Keratinocyte (primary cell): ENCODE results near the gene PIGS. TPM values are rescaled to one million over a fixed set of nuclear protein-coding genes. Genes with fewer than 3 reads are reported as not detected.

Experiments used
- DNase-seq: peaks from one replicate; pipeline ENCODE4 v3.0.0-alpha.2; 2011; ENCODE audit warnings: low read depth, missing footprints, low spot score
- FAIRE-seq: peaks from 2 replicates; lab custom pipeline; 2011; peaks lifted over from hg19 to GRCh38; lab: Jason Lieb, UNC
- H2AFZ ChIP-seq: 2 replicates; pipeline ENCODE4 v1.6.0; 2012; ENCODE audit warnings: low read length, control low read depth, inconsistent platforms; ENCODE audit not compliant: control insufficient read depth
- H3K27ac ChIP-seq: 2 replicates; pipeline ENCODE4 v1.5.1; 2011; ENCODE audit warnings: low read length; ENCODE audit not compliant: control insufficient read depth, insufficient read depth
- H3K27me3 ChIP-seq: 3 replicates; pipeline ENCODE4 v1.6.0; 2011; ENCODE audit warnings: low read length; ENCODE audit not compliant: control insufficient read depth, insufficient read depth; ENCODE audit errors: extremely low read depth
- H3K36me3 ChIP-seq, 2 experiments: 2 replicates in 1 of 2; 3 replicates in 1 of 2; pipeline ENCODE4 v1.5.1; 2011; ENCODE audit warnings: low read length in 2 of 2, mild to moderate bottlenecking in 1 of 2; ENCODE audit not compliant: control insufficient read depth in 2 of 2, insufficient read depth in 2 of 2; ENCODE audit errors: extremely low read depth in 1 of 2
- H3K4me1 ChIP-seq: 3 replicates; pipeline ENCODE4 v1.5.1; 2011; ENCODE audit warnings: low read length; ENCODE audit not compliant: control insufficient read depth, insufficient read depth; ENCODE audit errors: extremely low read depth
- H3K4me2 ChIP-seq: 3 replicates; pipeline ENCODE4 v1.6.0; 2011; ENCODE audit warnings: low read depth, low read length; ENCODE audit not compliant: control insufficient read depth, insufficient read depth; ENCODE audit errors: extremely low read depth
- H3K4me3 ChIP-seq, 3 experiments: fragments of 200-600 bp in 1 of 3; sonication (generic) in 1 of 3; 2 replicates in 2 of 3; 3 replicates in 1 of 3; pipeline ENCODE4 v1.5.1; 2011 to 2016; ENCODE audit warnings: low read length in 3 of 3, mild to moderate bottlenecking in 3 of 3, control low read depth in 2 of 3, inconsistent platforms in 1 of 3, low read depth in 1 of 3, mixed read lengths in 1 of 3, mixed run types in 1 of 3, moderate library complexity in 1 of 3; ENCODE audit not compliant: control insufficient read depth in 2 of 3, insufficient read depth in 2 of 3; ENCODE audit errors: extremely low read depth in 1 of 3
- H3K79me2 ChIP-seq: 2 replicates; pipeline ENCODE4 v1.6.0; 2012; ENCODE audit warnings: low read length; ENCODE audit not compliant: control insufficient read depth, insufficient read depth
- H3K9ac ChIP-seq: 3 replicates; pipeline ENCODE4 v1.6.0; 2011; ENCODE audit warnings: low read length; ENCODE audit not compliant: control insufficient read depth, insufficient read depth; ENCODE audit errors: extremely low read depth
- H3K9me1 ChIP-seq: 3 replicates; pipeline ENCODE4 v1.6.0; 2011; ENCODE audit warnings: low read length; ENCODE audit not compliant: control insufficient read depth, insufficient read depth; ENCODE audit errors: extremely low read depth
- H3K9me3 ChIP-seq: 2 replicates; pipeline ENCODE4 v1.5.1; 2012; ENCODE audit warnings: low read depth, low read length; ENCODE audit not compliant: control insufficient read depth
- H4K20me1 ChIP-seq: 3 replicates; pipeline ENCODE4 v1.6.0; 2011; ENCODE audit warnings: low read length; ENCODE audit not compliant: control insufficient read depth, insufficient read depth; ENCODE audit errors: extremely low read depth
- EZH2 ChIP-seq: IDR thresholded peaks from one replicate; pipeline ENCODE4 v1.6.1; 2012; ENCODE audit warnings: inconsistent platforms, mild to moderate bottlenecking, low read length, moderate library complexity
- dilution Hi-C: fragments of 300-500 bp; cut with MboI; formaldehyde crosslinking; loops from one replicate; pipeline ENCODE4 v1.7.0; 2020; ENCODE audit warnings: low sequenced_read_pairs; ENCODE audit not compliant: extremely low pct_ligation_motif_present
- polyA plus RNA-seq, 5 experiments: library from polyadenylated mRNA; depleted of rRNA in 3 of 5; stranded (reverse) in 3 of 5; stranded (forward) in 1 of 5; unstranded in 1 of 5; fragments of >200 nt; gene quantifications; 1 replicate in 1 of 5; 2 replicates in 3 of 5; 3 replicates in 1 of 5; pipeline versions ENCODE4 v1.2.1 to v1.2.3, GENCODE V29; 2011 to 2012; ENCODE audit warnings: missing spikeins in 2 of 5, low read depth in 1 of 5, low replicate concordance in 1 of 5
- TF ChIP-seq, protein P1 (sequence below), 3 experiments: IDR thresholded peaks in 1 of 3; conservative IDR thresholded peaks in 1 of 3; optimal IDR thresholded peaks in 1 of 3; 2 replicates in 2 of 3; 3 replicates in 1 of 3; pipeline versions ENCODE3 to v1.5.1; 2011; ENCODE audit warnings: low read length in 3 of 3, mild to moderate bottlenecking in 3 of 3, moderate library complexity in 2 of 3, control low read depth in 1 of 3, inconsistent platforms in 1 of 3; ENCODE audit not compliant: insufficient read depth in 2 of 3; ENCODE audit errors: extremely low read depth in 1 of 3

Gene PIGS
- polyA plus RNA-seq, 1 donor (not counting 4 experiments of a cell fraction or from before 2014, with no cell fraction given) = 33.6 TPM

DNA sequence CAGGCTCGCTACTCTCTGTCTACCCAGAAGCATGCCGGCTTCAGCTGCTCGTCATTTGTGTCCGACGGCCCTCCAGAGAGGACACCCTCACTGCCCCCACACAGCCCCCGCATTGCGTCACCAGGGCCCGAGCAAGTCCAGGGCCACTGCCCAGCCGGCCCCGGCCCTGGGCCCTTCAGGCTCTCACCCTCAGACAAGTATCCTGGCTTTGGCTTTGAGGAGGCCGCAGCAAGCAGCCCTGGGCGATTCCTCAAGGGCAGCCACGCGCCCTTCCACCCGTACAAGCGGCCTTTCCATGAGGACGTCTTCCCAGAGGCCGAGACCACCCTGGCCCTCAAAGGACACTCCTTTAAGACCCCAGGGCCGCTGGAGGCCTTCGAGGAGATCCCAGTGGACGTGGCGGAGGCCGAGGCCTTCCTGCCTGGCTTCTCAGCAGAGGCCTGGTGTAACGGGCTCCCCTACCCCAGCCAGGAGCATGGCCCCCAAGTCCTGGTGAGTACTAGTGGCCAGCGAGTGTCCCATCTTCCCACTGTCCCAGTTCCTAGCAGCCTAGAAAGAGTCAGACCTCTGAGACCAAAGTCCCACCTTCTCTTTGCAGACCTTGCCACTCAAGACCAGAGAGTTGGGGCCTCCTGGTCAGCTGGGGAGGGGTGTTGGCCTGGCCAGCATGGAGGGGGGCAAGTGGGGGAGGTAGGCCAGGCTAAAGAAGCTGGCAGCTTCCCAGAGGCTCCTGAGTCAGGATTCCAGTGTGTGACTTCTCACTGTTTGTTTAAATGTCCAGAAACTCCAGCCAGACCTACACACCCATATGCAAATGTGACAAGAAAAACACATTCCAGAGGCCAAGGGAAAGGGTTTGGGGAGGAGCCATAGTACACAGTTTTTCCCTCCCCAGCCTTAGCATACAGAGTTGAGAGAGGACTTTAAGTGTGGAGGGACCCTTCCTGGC lies 46.6 kb downstream of the PIGS start:
- Histone ChIP-seq H3K4me2 (no peak overlapping the region), H3K27me3 (no peaks in the 10 kb centered on the region), H2AFZ (no peak overlapping the region), H3K36me3 (no peaks in the 10 kb centered on the region), H3K9ac (no peak overlapping the region), H3K79me2 (no peaks in the 10 kb centered on the region), H3K9me1 (no peaks in the 10 kb centered on the region), H3K27ac (no peak overlapping the region), H4K20me1 (peaks cover 5% of the 10 kb centered on the region), H3K4me1 (peaks cover 17% of the 10 kb centered on the region), H3K9me3 (no peaks in the 10 kb centered on the region), H3K4me3 (no peak overlapping the region)
- dilution Hi-C loops = no loop called here
- TF ChIP-seq, protein P1, sequence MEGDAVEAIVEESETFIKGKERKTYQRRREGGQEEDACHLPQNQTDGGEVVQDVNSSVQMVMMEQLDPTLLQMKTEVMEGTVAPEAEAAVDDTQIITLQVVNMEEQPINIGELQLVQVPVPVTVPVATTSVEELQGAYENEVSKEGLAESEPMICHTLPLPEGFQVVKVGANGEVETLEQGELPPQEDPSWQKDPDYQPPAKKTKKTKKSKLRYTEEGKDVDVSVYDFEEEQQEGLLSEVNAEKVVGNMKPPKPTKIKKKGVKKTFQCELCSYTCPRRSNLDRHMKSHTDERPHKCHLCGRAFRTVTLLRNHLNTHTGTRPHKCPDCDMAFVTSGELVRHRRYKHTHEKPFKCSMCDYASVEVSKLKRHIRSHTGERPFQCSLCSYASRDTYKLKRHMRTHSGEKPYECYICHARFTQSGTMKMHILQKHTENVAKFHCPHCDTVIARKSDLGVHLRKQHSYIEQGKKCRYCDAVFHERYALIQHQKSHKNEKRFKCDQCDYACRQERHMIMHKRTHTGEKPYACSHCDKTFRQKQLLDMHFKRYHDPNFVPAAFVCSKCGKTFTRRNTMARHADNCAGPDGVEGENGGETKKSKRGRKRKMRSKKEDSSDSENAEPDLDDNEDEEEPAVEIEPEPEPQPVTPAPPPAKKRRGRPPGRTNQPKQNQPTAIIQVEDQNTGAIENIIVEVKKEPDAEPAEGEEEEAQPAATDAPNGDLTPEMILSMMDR (optimal IDR thresholded peaks at IDR 0.05 in 1 of 3, IDR thresholded peaks at IDR 0.05 in 1 of 3, conservative IDR thresholded peaks at IDR 0.05 in 1 of 3; ENCODE audit: extremely low read depth in 1 of 3, insufficient read depth in 2 of 3, low read length in 3 of 3) = no peak
- TF ChIP-seq EZH2 = no peak
- FAIRE-seq (peak; percentile 32), DNase-seq (no peak)

DNA sequence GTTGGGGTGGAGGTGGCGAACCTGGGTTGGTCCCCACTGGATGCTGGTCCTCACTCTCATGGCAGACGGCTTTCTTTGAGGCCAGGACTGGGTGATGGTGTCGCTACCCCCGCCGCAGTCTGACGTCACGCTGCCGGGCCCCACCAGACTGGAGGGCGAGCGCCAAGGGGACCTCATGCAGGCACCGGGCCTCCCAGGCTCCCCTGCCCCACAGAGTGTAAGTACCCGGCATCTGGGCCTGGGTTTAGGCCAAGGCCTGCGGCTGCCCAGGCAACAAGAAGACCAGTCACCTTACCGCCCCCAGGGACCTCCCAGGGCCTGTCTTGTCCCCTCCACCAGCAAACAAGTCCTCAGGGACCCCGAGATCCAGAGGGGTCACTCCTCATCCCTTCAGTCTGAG lies 47.4 kb downstream of the PIGS start:
- H3K9me3 ChIP-seq = no peaks in the 10 kb centered on the region
- no peak overlapping the region for H2AFZ ChIP-seq
- dilution Hi-C loops = no loop called here
- H3K4me2 ChIP-seq = no peak overlapping the region
- peaks cover under 1% of the 10 kb centered on the region for H4K20me1 ChIP-seq
- H3K9me1 ChIP-seq = no peaks in the 10 kb centered on the region
- TF ChIP-seq EZH2 = no peak
- TF ChIP-seq, protein P1 (optimal IDR thresholded peaks at IDR 0.05 in 1 of 3, IDR thresholded peaks at IDR 0.05 in 1 of 3, conservative IDR thresholded peaks at IDR 0.05 in 1 of 3; ENCODE audit: extremely low read depth in 1 of 3, insufficient read depth in 2 of 3, low read length in 3 of 3) = no peak
- no peaks in the 10 kb centered on the region for H3K36me3 ChIP-seq
- peaks cover 17% of the 10 kb centered on the region for H3K4me1 ChIP-seq
- no peak overlapping the region for H3K9ac ChIP-seq
- DNase-seq (no peak), FAIRE-seq (no peak)
- H3K4me3 ChIP-seq = no peak overlapping the region
- H3K27ac ChIP-seq = no peak overlapping the region
- no peaks in the 10 kb centered on the region for H3K79me2 ChIP-seq
- H3K27me3 ChIP-seq = no peaks in the 10 kb centered on the region
